Hematopoietic multipotent progenitor cell treated with erythropoietin and hydrocortisone succinate and interleukin-3 and kit ligand, for 17 days (in vitro differentiated cells): ENCODE data around the gene FLAD1.
A peak's percentile ranks its signal among the peaks of the same experiment; 100 is the strongest.
"Not testable (repeated sequence)": the region's sequence is repeated elsewhere in the genome, so short reads cannot be mapped to it uniquely, and the experiment has no call there.

Experiments used
- DNase-seq: peaks from one replicate; pipeline ENCODE4 v3.0.0-alpha.2; 2015; ENCODE audit warnings: low spot score

Gene FLAD1

GRCh38 chr1:154969860-154970452, 13.2 kb upstream of the FLAD1 start:
- no peak for DNase-seq

GRCh38 chr1:154970631-154971340, 12.4 kb upstream of the FLAD1 start, which contains the start of gene SHC1:
SHC1 (minus strand) TSS chr1:154970747; CDS start chr1:154970526, 221 bp downstream.
- peak; percentile 90 for DNase-seq

GRCh38 chr1:154971341-154971998, 11.7 kb upstream of the FLAD1 start:
- DNase-seq: peak; percentile 55

- DNase-seq: peak; percentile 44
Measured at GRCh38 chr1:154972213-154972516, 11.0 kb upstream of the FLAD1 start.

GRCh38 chr1:154972517-154973343, 10.4 kb upstream of the FLAD1 start:
- DNase-seq: peak; percentile 64

GRCh38 chr1:154973344-154974101, 9.6 kb upstream of the FLAD1 start:
- peak; percentile 100 for DNase-seq

- DNase-seq: peak; percentile 99
Measured at GRCh38 chr1:154974102-154974807, 8.9 kb upstream of the FLAD1 start, which contains the start of gene CKS1B. CKS1B (plus strand) TSS chr1:154974681; CDS start chr1:154974746, 65 bp downstream.

- peak; percentile 100 for DNase-seq
Measured at GRCh38 chr1:154974808-154975408, 8.2 kb upstream of the FLAD1 start.

- DNase-seq: peak; percentile 67
Measured at GRCh38 chr1:154975409-154976059, 7.6 kb upstream of the FLAD1 start.

GRCh38 chr1:154977762-154978161, 5.4 kb upstream of the FLAD1 start:
- DNase-seq: not testable (repeated sequence)

- DNase-seq: no peak
Measured at GRCh38 chr1:154978360-154978759, 4.8 kb upstream of the FLAD1 start.

- DNase-seq: no peak
Measured at GRCh38 chr1:154982341-154982740, 803 bp upstream of the FLAD1 start.

- DNase-seq: no peak
Measured at GRCh38 chr1:154983776-154984466, 777 bp downstream of the FLAD1 start.

GRCh38 chr1:154986736-154987135, 3.6 kb downstream of the FLAD1 start:
- not testable (repeated sequence) for DNase-seq

- no peak for DNase-seq
Measured at GRCh38 chr1:154987326-154987725, 4.2 kb downstream of the FLAD1 start.

- DNase-seq: peak; percentile 54
Measured at GRCh38 chr1:154988058-154988954, 5.2 kb downstream of the FLAD1 start.

- no peak for DNase-seq
Measured at GRCh38 chr1:154989195-154989860, 6.2 kb downstream of the FLAD1 start.

GRCh38 chr1:154990276-154990675, 7.1 kb downstream of the FLAD1 start:
- no peak for DNase-seq
